Measurements from ENCODE around the gene WNT7B.

The WNT7B gene

GRCh38 chr22:45998638-45999378 lies 21.8 kb upstream of the WNT7B start:
- no peak for TF ChIP-seq CTCF (IDR thresholded peaks at IDR 0.05; ENCODE audit: poor library complexity, severe bottlenecking)
- DNase-seq (ENCODE audit: low spot score): peak; percentile 45
- Histone ChIP-seq H3K36me3 (ENCODE audit: low read depth) (no peaks in the 10 kb centered on the region), H3K4me1 (ENCODE audit: insufficient read depth, poor library complexity, severe bottlenecking) (peaks cover 15% of the 10 kb centered on the region), H3K4me3 (ENCODE audit: severe bottlenecking) (no peak overlapping the region), H3K27me3 (ENCODE audit: insufficient read depth, poor library complexity, severe bottlenecking) (no peaks in the 10 kb centered on the region), H3K27ac (ENCODE audit: poor library complexity, severe bottlenecking) (peak overlapping the region; percentile 84), H3K9me3 (ENCODE audit: severe bottlenecking) (no peaks in the 10 kb centered on the region)
- no peak for ATAC-seq (ENCODE audit: low read depth)

- DNase-seq (ENCODE audit: low spot score): peak; percentile 42
Observed at GRCh38 chr22:45997777-45998637, 21.0 kb upstream of the WNT7B start.

GRCh38 chr22:45997077-45997776 lies 20.3 kb upstream of the WNT7B start:
- ATAC-seq (ENCODE audit: low read depth) (peak; percentile 81), DNase-seq (ENCODE audit: low spot score) (peak; percentile 88)
- H3K27ac ChIP-seq (ENCODE audit: poor library complexity, severe bottlenecking): peak overlapping the region; percentile 84
- no peak for TF ChIP-seq CTCF (IDR thresholded peaks at IDR 0.05; ENCODE audit: poor library complexity, severe bottlenecking)
- no peak overlapping the region for H3K4me3 ChIP-seq (ENCODE audit: severe bottlenecking)
- H3K4me1 ChIP-seq (ENCODE audit: insufficient read depth, poor library complexity, severe bottlenecking): peaks cover 15% of the 10 kb centered on the region
- no peaks in the 10 kb centered on the region for H3K27me3 ChIP-seq (ENCODE audit: insufficient read depth, poor library complexity, severe bottlenecking)
- no peaks in the 10 kb centered on the region for H3K9me3 ChIP-seq (ENCODE audit: severe bottlenecking)
- no peaks in the 10 kb centered on the region for H3K36me3 ChIP-seq (ENCODE audit: low read depth)

More at GRCh38 chr22:45997777-45998637, 21.0 kb upstream of the WNT7B start:
- peak overlapping the region; percentile 84 for H3K27ac ChIP-seq (ENCODE audit: poor library complexity, severe bottlenecking)
- no peaks in the 10 kb centered on the region for H3K36me3 ChIP-seq (ENCODE audit: low read depth)
- peaks cover 15% of the 10 kb centered on the region for H3K4me1 ChIP-seq (ENCODE audit: insufficient read depth, poor library complexity, severe bottlenecking)
- H3K9me3 ChIP-seq (ENCODE audit: severe bottlenecking): no peaks in the 10 kb centered on the region
- H3K4me3 ChIP-seq (ENCODE audit: severe bottlenecking): no peak overlapping the region
- no peaks in the 10 kb centered on the region for H3K27me3 ChIP-seq (ENCODE audit: insufficient read depth, poor library complexity, severe bottlenecking)
- no peak for TF ChIP-seq CTCF (IDR thresholded peaks at IDR 0.05; ENCODE audit: poor library complexity, severe bottlenecking)
- ATAC-seq (ENCODE audit: low read depth): peak; percentile 22; the same call in 2 of the 3 replicates

- ATAC-seq (ENCODE audit: low read depth): no peak
- peak overlapping the region; percentile 84 for H3K27ac ChIP-seq (ENCODE audit: poor library complexity, severe bottlenecking)
- no peaks in the 10 kb centered on the region for H3K9me3 ChIP-seq (ENCODE audit: severe bottlenecking)
- H3K27me3 ChIP-seq (ENCODE audit: insufficient read depth, poor library complexity, severe bottlenecking): no peaks in the 10 kb centered on the region
- H3K4me1 ChIP-seq (ENCODE audit: insufficient read depth, poor library complexity, severe bottlenecking): peaks cover 15% of the 10 kb centered on the region
- H3K4me3 ChIP-seq (ENCODE audit: severe bottlenecking): no peak overlapping the region
- no peaks in the 10 kb centered on the region for H3K36me3 ChIP-seq (ENCODE audit: low read depth)
- TF ChIP-seq CTCF (IDR thresholded peaks at IDR 0.05; ENCODE audit: poor library complexity, severe bottlenecking): no peak
- peak; percentile 73 for DNase-seq (ENCODE audit: low spot score)
Observed at GRCh38 chr22:45996241-45997076, 19.5 kb upstream of the WNT7B start.
